Stimulated activated CD8-positive, alpha-beta memory T cell treated with anti-CD3 and anti-CD28 coated beads, Interleukin-12 subunit alpha, Interleukin-12 subunit beta, amount 100 ng/mL, for 24 hours (primary cell): Measurements from ENCODE around the gene FIBCD1.

Experiments
- DNase-seq: peaks from one replicate; pipeline ENCODE4 v3.0.0-alpha.2; 2020; ENCODE audit errors: extremely low read depth

Gene FIBCD1

DNA sequence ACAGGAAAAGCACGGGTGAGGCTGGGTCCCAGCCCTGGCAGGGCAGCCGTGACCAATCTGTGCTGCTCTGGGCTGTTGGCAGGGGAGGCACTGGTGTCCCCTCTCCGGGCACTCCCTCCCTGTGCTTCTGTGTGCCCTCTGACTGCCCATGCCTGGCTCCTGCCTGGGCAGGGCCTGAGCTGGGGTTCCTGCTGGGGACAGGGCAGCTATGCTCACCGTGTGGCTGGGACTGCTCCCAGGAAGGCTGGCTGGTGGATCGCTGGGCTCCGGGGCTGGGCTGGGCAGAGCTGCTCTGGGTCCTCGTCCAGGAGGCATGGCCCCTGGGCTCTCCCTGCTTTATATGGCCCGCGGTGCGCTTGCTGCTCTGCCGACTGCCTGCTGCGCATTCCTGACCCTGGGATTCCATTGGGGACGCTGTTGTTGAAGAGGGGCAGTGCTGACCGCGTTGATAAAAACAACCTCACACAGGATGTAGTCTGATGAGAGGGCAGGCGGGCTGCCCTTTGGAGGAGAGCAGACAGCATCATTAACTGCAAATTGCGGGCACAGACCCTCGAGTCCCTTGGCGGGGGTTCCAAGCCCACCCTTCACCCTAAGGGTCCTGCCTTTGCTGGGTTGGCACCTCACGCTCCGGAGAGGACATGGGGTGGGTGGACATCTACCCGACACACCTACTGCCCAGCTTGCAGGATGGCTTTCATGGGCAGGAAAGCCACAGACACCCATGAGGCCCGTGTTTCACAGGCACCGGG, 43.4 kb downstream of the FIBCD1 start:
- DNase-seq = no peak

DNA sequence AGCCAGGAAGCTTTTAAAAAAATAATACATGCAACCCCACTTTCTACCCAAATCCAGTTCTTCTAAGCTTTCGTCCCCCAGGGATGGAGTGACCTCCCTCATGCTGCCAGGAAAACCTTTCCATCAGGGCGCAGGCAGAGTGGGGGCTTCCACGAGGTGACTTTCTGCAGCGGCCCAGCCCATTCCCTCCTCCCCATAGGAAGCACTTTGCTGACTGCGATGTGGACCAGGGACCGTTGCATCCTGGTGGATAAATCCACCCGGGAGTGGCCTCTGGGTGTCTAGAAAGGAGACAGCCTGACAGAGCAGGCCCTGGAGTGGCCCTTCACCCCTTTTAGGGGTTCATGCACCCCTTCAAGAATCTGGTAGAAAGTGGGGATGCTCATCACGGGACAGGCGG, 44.0 kb downstream of the FIBCD1 start:
- no peak for DNase-seq

DNA sequence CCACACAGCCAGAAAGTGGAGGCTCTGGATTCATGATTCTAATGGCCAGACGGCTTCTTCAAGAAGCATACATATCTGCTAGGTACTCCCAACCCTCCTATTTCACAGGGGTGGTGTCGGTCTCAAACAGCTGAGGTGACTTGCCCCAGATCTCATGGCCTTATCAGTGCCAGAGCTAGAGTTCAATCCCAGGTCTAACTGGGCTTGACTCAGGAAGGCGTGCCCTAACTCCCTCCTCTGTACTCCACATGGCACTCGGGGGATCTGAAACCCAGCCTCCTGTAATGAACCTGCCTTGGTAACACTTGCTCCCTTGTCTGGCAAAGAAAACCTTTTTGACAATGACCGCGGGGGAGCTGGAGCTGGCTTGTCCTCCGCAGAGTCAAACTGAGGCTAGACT, 44.5 kb downstream of the FIBCD1 start:
- no peak for DNase-seq

DNA sequence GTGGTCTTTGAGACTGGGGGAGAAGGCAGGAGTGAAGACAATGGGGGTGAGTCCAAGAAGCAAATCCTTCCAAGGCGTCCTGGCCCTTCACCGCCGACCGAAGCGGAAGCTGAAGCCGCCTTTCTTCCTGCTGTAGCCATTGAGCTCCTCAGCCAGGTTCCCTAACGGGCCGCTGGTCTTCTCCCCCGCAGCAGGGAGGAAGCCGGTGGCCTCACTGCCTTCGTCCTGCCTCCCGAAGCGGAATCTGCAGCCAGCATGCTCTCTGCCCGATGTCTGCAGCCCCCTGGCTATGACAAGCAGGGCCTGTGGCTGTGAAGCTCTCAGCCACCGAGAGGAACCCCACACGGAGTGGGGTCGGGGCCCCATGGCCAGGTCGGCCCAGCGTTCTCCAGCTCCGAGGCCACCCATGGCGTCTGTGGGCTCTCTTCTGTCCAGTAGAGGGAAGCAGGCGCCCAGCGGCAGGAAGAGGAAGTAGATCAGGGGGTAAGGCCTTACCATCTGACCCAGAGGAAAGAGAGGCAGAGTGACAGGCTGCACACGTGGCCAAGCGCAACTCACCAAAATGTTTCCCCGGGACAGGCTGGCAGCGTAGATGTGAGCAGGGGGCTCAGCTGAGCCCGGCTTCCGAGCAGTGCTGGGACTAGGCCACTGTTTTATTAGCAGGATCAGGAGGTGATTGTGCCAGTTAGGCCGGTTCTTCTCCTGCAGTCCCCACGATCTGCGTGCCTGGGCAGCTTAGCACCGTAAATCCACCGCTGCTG, 45.5 kb downstream of the FIBCD1 start:
- no peak for DNase-seq

DNA sequence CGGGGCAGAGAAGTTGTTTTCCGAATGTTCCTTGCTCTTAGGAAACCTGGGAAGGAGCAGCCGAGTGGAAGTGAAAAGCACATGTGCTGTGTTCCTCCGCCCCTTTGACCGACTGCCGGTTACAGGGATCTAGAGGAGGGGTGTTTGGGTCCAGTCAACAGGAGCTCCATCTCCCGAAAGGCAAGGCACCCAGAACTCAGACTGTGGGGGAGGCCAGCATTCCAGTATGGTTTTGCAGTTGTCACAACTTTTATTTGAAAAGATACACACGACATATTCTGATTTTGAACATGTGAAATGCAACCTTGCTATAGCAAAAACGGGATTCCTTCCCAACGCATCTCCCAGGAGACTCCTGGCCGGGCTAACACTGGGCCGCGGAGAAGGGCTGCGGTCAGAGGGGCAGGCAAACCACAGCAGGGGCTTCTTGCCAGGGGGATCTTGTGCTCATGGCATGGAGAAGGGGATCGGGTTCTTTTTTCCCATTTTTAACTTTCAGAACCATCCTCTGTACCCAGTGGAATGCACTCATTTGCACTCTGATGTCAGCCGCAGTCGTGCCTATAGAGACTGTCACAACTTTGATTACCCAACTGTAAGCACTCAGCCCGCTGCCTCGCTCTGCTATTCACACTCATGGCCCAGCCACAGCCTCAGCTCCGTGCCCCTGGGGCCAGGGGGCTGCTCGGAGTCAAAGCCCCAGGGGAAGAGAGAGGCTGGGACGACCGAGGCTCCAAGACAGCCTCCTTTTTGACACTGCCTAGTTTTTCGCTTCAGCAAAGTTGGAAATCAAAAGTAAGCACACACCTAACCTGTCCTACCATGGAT, 46.4 kb downstream of the FIBCD1 start:
- DNase-seq = no peak

DNA sequence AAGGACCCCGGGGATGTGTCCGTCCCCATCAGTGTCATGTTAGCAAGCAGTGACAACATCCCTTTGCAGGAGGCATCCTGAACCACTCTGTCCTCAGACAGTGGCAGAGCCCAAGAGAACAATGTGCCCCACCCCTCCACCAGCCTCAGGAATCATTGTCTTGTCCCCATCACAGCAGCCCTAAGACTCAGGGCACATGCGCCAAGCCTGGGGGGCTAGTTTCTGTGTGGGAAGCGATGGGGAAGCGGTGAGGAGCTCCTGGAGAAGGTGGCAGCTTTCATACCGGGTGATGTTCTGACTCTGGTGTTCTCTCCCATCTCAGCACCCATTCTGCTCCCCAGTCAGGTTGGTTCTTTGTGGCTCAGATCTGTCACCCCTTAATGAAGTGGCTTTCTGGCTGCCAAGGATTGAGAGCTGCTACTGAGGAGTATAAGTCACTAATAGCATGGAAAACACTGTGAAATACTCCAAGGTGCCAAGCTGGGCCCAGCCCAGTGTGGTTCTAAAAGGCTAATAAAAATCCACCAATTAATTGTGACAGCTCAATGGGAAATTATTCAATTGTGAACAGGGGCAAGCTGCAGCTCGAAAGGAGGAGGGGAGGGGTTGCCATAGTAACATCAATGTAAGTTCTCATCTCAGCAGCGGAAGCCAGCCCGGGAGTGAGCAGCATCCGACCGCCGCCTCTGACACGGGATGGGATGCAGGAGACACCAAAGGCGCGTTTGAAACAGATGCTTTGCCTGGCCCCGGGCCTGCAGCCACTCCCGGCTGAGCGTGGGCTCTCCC, 47.2 kb downstream of the FIBCD1 start:
- no peak for DNase-seq

DNA sequence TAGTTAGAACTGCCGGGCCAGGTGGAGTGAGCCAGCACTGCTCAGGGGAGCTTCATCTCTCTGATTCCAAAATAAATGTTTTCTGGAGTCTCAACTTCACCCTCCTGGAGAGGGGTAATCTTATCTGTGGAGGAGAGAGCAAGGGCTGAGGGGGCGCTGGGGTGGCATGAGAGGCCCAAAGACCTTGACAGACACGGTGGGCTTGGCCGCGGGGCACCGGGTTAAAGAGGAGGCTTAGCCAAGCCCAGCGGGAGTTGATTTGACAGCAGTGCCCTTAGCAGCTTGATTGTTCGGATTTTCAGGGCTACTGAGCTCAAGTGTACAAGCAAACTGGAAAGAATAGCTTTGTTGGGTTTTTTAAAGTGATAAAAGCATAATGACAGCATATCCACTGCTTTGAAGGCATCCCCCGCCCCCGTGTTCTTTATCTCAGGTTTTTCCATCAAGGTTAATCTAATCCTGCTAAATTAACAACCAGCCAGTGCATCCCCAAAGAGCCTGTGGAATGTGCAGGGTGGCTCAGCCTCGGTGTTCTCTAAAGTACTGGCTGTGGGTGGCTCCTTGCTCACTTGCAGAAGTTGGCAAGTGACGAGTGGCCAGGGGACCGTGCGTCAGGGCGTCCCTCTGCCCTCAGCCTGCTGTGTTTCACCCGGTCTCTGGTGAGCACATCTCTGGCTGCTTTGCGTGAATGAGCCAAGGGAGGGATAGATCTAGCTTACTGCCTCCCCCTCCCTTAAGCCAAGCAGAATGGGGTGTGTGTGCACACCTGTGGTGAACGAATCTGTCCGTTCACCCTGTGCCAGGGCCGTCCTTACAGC, 48.0 kb downstream of the FIBCD1 start:
- no peak for DNase-seq

DNA sequence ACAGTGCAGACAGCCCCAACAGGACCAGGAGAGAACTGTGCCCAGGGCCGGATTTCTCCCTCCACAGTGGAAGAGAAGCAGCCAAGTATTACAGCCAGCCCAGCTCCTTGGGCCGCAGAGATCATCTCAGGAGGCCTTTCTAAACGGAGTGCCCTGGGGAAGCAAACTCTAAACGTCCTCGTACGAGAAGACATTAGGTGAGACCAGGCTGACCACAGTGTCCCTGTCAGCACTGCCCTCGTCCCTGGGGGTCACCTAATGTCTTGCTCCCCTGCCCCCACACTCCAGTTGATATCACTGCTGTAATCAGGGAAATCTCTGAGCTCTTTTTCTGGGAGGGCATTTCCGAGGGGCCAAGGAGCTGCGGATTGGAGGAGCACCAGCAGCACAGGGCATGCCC, 48.9 kb downstream of the FIBCD1 start:
- no peak for DNase-seq

DNA sequence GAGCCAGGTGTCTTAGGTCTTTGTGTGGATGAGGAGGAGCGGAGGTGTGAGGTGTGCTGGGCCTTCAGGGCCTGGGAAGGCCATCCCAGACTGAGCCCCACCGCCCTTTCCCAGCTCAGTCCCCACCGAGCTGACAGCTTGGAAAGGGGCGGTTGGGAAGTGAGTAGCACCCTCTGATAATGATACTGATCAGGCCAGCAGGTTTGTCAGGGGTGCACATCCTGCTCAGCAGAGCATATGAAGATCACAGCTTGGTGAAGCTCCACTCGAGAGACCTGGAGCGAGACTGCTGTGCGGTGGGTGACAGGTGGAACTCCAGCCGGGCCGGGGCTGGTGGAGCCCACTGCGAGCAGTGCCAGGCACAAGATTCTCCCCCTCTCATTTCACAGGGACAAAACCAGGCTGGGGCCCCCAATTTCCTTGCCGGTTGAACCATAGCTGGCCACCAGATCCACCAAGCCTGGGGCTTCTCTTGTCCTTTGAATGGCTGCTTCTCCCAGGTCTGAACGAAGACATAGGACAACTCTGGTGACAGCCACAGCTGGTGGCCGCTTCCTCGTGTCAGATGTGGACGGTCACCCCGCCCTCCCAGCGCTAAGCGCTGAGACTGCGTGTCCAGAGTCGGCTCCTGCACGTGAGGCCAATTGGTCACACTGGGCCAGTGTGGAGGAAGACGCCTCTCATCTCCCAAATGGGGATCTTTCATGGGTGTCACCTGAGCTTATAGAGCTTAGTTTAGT, 50.7 kb downstream of the FIBCD1 start:
- DNase-seq = no peak

DNA sequence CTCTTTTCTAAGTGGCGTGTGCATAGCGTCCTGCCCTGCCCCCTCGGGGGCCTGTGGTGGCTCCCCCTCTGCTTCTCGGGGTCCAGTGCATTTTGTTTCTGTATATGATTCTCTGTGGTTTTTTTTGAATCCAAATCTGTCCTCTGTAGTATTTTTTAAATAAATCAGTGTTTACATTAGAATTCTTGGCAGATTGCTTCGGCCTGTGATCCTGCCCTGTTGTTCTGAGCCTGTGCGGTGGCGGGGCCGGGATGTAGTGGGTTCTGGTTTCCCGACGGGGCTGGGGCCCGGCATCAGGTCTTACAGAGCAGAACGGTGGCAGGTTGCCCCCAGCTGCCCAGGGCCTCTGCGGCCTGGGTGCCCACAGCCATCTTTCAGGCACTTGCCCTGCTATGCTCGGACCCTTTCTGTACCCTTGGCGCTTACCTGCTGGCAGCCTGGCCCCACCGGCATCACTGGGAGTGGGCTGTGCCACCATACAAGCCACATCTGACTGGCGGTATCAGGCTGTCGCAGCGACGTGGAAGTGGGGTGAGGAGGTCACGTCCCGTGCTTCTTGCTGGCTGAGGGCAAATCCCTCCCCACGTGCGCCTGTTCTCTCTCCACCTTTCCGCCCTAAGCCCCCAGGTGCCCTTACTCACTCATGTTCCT, 51.4 kb downstream of the FIBCD1 start:
- no peak for DNase-seq

DNA sequence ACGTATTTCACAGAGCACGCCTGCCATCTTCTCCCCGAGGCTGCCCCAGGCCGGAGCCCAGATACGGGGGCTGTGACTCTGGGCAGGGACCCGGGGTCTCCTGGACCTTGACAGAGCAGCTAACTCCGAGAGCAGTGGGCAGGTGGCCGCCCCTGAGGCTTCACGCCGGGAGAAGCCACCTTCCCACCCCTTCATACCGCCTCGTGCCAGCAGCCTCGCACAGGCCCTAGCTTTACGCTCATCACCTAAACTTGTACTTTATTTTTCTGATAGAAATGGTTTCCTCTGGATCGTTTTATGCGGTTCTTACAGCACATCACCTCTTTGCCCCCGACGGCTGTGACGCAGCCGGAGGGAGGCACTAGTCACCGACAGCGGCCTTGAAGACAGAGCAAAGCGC, 52.1 kb downstream of the FIBCD1 start:
- no peak for DNase-seq

DNA sequence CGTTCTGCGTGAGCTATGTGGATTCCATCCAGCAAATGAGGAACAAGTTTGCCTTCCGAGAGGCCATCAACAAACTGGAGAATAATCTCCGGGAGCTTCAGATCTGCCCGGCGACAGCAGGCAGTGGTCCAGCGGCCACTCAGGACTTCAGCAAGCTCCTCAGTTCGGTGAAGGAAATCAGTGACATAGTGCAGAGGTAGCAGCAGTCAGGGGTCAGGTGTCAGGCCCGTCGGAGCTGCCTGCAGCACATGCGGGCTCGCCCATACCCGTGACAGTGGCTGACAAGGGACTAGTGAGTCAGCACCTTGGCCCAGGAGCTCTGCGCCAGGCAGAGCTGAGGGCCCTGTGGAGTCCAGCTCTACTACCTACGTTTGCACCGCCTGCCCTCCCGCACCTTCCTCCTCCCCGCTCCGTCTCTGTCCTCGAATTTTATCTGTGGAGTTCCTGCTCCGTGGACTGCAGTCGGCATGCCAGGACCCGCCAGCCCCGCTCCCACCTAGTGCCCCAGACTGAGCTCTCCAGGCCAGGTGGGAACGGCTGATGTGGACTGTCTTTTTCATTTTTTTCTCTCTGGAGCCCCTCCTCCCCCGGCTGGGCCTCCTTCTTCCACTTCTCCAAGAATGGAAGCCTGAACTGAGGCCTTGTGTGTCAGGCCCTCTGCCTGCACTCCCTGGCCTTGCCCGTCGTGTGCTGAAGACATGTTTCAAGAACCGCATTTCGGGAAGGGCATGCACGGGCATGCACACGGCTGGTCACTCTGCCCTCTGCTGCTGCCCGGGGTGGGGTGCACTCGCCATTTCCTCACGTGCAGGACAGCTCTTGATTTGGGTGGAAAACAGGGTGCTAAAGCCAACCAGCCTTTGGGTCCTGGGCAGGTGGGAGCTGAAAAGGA, 53.3 kb downstream of the FIBCD1 start:
- DNase-seq = no peak

DNA sequence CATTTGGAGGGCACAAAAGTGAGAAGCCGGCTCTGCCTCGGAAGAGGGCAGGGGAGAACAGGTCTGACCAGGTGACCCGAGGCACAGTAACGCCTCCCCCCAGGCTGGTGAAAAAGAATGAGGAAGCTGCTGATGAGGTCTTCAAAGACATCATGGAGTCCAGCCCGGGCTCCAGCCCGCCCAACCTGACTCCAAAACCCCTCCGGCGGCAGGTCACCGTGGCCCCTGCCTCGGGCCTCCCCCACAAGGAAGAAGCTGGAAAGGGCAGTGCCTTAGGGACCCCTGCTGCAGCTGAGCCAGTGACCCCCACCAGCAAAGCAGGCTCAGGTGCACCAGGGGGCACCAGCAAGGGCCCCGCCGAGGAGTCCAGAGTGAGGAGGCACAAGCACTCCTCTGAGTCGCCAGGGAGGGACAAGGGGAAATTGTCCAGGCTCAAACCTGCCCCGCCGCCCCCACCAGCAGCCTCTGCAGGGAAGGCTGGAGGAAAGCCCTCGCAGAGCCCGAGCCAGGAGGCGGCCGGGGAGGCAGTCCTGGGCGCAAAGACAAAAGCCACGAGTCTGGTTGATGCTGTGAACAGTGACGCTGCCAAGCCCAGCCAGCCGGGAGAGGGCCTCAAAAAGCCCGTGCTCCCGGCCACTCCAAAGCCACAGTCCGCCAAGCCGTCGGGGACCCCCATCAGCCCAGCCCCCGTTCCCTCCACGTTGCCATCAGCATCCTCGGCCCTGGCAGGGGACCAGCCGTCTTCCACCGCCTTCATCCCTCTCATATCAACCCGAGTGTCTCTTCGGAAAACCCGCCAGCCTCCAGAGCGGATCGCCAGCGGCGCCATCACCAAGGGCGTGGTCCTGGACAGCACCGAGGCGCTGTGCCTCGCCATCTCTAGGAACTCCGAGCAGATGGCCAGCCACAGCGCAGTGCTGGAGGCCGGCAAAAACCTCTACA, 54.2 kb downstream of the FIBCD1 start:
- DNase-seq = no peak

DNA sequence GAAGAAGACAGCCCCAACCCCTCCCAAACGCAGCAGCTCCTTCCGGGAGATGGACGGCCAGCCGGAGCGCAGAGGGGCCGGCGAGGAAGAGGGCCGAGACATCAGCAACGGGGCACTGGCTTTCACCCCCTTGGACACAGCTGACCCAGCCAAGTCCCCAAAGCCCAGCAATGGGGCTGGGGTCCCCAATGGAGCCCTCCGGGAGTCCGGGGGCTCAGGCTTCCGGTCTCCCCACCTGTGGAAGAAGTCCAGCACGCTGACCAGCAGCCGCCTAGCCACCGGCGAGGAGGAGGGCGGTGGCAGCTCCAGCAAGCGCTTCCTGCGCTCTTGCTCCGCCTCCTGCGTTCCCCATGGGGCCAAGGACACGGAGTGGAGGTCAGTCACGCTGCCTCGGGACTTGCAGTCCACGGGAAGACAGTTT, 54.9 kb downstream of the FIBCD1 start:
- no peak for DNase-seq

DNA sequence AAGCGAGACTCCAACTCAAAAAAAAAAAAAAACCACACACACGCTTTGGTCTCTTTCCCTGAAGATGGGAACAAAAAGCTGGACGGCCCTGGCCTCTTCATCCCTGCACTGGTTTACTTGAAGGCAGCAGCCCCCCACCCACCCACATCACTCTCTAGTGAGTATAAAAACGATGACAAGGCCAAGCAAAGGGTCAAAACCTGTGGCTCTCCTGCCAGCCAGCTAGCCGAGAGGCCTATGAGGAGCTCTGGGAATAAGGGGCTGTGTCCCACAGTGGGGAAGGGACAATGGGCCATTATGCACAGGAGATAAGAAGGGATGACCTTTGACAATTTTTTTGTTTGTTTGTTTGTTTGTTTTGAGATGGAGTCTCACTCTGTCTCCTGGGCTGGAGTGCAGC, 55.6 kb downstream of the FIBCD1 start:
- DNase-seq = no peak

DNA sequence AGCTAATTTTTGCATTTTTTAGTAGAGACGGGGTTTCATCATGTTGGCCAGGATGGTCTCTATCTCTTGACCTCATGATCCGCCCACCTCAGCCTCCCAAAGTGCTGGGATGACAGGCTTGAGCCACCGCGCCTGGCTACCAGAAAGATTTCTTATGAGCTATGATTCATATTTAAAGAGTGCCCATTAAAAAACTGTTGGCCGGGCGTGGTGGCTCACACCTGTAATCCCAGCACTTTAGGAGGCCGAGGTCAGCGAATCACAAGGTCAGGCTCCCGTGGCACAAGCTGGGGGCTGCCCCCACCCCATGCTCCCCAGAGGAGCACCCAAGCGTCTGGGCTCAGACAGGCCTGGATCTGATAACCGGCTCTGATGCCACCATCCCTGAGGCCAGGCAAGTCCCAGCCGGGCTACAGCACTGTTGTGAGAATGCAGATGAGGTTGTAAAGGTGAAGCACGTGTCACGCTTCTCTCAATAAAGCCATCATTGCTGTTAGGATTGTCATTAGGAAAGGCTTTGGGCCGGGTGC, 56.3 kb downstream of the FIBCD1 start:
- DNase-seq = no peak

DNA sequence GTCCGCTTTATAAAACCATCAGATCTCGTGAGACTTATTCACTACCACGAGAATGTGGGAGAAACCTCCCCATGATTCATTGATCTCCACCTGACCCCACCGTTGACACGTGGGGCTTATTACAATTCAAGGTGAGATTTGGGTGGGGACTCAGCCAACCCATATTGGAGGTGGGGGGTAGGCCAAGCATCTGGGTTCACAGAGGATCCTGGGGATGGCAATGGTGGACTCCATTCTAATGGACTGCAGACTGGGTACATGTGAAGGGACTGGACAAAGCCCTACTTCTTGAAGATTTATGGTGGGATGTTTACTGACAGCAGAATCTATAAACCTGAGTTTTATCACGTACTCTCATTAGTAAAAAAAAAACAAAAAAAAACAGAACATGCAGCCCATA, 57.5 kb downstream of the FIBCD1 start:
- no peak for DNase-seq
